Hepatocyte (in vitro differentiated cells): Measurements from ENCODE around the gene ZNF174. TPM values are rescaled to one million over a fixed set of nuclear protein-coding genes. Genes with fewer than 3 reads are reported as not detected.

ENCODE experiments used
- DNase-seq: peaks from one replicate; pipeline ENCODE4 v3.0.0-alpha.2; 2016; ENCODE audit warnings: low spot score
- H2AFZ ChIP-seq: fragments of 200-600 bp; sonication (generic); 2 replicates; pipeline ENCODE4 v1.6.0; 2016; ENCODE audit warnings: antibody characterized with exemption, mild to moderate bottlenecking
- H3K27ac ChIP-seq: fragments of 200-600 bp; sonication (generic); 2 replicates; pipeline ENCODE4 v1.5.1; 2016; ENCODE audit warnings: mild to moderate bottlenecking
- H3K27me3 ChIP-seq: fragments of 200-600 bp; sonication (generic); 2 replicates; pipeline ENCODE4 v1.6.1; 2016
- H3K36me3 ChIP-seq: fragments of 200-600 bp; sonication (generic); replicated peaks from 2 replicates; pipeline ENCODE4 v1.5.1; 2016; ENCODE audit warnings: low read depth; ENCODE audit not compliant: insufficient read depth
- H3K4me1 ChIP-seq: fragments of 200-600 bp; sonication (generic); 2 replicates; pipeline ENCODE4 v1.5.1; 2016; ENCODE audit warnings: mild to moderate bottlenecking, moderate library complexity; ENCODE audit not compliant: insufficient read depth
- H3K4me2 ChIP-seq: fragments of 200-600 bp; sonication (generic); 2 replicates; pipeline ENCODE4 v1.6.0; 2016
- H3K4me3 ChIP-seq: fragments of 200-600 bp; sonication (generic); 2 replicates; pipeline ENCODE4 v1.5.1; 2016; ENCODE audit warnings: mild to moderate bottlenecking
- H3K79me2 ChIP-seq: fragments of 200-600 bp; sonication (generic); 2 replicates; pipeline ENCODE4 v1.6.0; 2017; ENCODE audit warnings: mild to moderate bottlenecking
- H3K9me2 ChIP-seq: fragments of 200-600 bp; sonication (generic); replicated peaks from 2 replicates; pipeline ENCODE4 v1.6.0; 2017; ENCODE audit warnings: mild to moderate bottlenecking; ENCODE audit not compliant: insufficient read depth
- H3K9me3 ChIP-seq: fragments of 200-600 bp; sonication (generic); 2 replicates; pipeline ENCODE4 v1.5.1; 2016; ENCODE audit warnings: low read depth, mild to moderate bottlenecking
- H4K20me1 ChIP-seq: fragments of 200-600 bp; sonication (generic); 2 replicates; pipeline ENCODE4 v1.6.0; 2016; ENCODE audit warnings: mild to moderate bottlenecking; ENCODE audit not compliant: insufficient read depth, poor library complexity, severe bottlenecking
- CTCF ChIP-seq: fragments of 200-600 bp; sonication (generic); IDR thresholded peaks from 2 replicates; pipeline ENCODE4 v1.5.1; 2016; ENCODE audit warnings: antibody characterized with exemption, mild to moderate bottlenecking; ENCODE audit not compliant: poor library complexity
- EZH2 ChIP-seq: fragments of 200-600 bp; sonication (generic); IDR thresholded peaks from 2 replicates; pipeline ENCODE4 v1.6.1; 2016; ENCODE audit warnings: antibody characterized with exemption, mild to moderate bottlenecking, borderline replicate concordance
- EZH2phosphoT487 ChIP-seq: fragments of 200-600 bp; sonication (generic); IDR thresholded peaks from one replicate; pipeline ENCODE4 v1.6.1; 2018; ENCODE audit warnings: antibody characterized with exemption, mild to moderate bottlenecking, low read depth, moderate library complexity; ENCODE audit not compliant: unreplicated experiment, severe bottlenecking
- WGBS: methylation state at CpG from one replicate; pipeline ENCODE4 v1.1.6; 2016; ENCODE audit warnings: low lambda C conversion rate; ENCODE audit errors: missing lambda C conversion rate; 5-methylcytosine and 5-hydroxymethylcytosine counted together
- polyA plus RNA-seq: library from polyadenylated mRNA; unstranded; fragments of >200 nt; fragmentation: Nextera tagmentation; extraction: Ambion mirVana; gene quantifications from 2 replicates; pipeline ENCODE4 v1.2.1, GENCODE V29; 2016
- total RNA-seq: library from RNA; depleted of rRNA; stranded (reverse); fragments of >200 nt; gene quantifications from 2 replicates; pipeline ENCODE4 v1.2.3, GENCODE V29; 2014

Gene ZNF174
- total and polyA plus RNA-seq, 2 experiments from 2014 or later: 8.0 to 13.5 TPM

GRCh38 chr16:3364774-3365427, 36.1 kb upstream of the ZNF174 start:
- H3K36me3 ChIP-seq: no peaks in the 10 kb centered on the region
- H3K27me3 ChIP-seq: no peaks in the 10 kb centered on the region
- 93% methylated on average over 42 of the region's 42 CpGs for WGBS
- H3K4me1 ChIP-seq: no peaks in the 10 kb centered on the region
- no peaks in the 10 kb centered on the region for H3K79me2 ChIP-seq
- H3K9me2 ChIP-seq: no peaks in the 10 kb centered on the region
- no peak overlapping the region for H2AFZ ChIP-seq
- H4K20me1 ChIP-seq: no peaks in the 10 kb centered on the region
- no peak for DNase-seq
- H3K4me2 ChIP-seq: no peak overlapping the region
- no peak overlapping the region for H3K4me3 ChIP-seq
- no peaks in the 10 kb centered on the region for H3K9me3 ChIP-seq
- TF ChIP-seq EZH2phosphoT487 (no peak), EZH2 (no peak), CTCF (no peak)
- H3K27ac ChIP-seq: no peak overlapping the region

DNA sequence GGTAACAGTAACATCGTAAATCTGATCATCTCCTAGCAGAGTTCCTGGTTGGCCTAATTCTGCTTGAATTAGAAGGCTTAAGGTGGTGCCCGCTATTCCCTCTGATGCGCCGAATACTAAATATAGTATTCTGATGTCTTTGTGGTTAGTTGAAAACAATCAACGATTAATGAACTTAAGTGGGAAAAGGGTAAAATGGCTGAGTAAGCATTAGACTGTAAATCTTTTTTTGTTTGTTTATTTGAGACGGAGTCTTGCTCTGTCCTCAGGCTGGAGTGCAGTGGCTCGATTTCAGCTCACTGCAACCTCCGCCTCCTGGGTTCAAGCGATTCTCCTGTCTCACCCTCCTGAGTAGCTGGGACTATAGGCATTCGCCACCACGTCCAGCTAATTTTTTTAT, 31.9 kb upstream of the ZNF174 start:
- no peak overlapping the region for H3K4me2 ChIP-seq
- no peak overlapping the region for H3K27ac ChIP-seq
- no peaks in the 10 kb centered on the region for H3K27me3 ChIP-seq
- no peaks in the 10 kb centered on the region for H3K4me1 ChIP-seq
- H2AFZ ChIP-seq: no peak overlapping the region
- no peaks in the 10 kb centered on the region for H3K36me3 ChIP-seq
- WGBS: 92% methylated on average over 11 of the region's 11 CpGs
- no peak for DNase-seq
- no peaks in the 10 kb centered on the region for H3K9me3 ChIP-seq
- H4K20me1 ChIP-seq: no peaks in the 10 kb centered on the region
- TF ChIP-seq CTCF: no peak
- no peak for TF ChIP-seq EZH2phosphoT487
- no peak for TF ChIP-seq EZH2
- no peak overlapping the region for H3K4me3 ChIP-seq
- no peaks in the 10 kb centered on the region for H3K9me2 ChIP-seq
- no peaks in the 10 kb centered on the region for H3K79me2 ChIP-seq

DNA sequence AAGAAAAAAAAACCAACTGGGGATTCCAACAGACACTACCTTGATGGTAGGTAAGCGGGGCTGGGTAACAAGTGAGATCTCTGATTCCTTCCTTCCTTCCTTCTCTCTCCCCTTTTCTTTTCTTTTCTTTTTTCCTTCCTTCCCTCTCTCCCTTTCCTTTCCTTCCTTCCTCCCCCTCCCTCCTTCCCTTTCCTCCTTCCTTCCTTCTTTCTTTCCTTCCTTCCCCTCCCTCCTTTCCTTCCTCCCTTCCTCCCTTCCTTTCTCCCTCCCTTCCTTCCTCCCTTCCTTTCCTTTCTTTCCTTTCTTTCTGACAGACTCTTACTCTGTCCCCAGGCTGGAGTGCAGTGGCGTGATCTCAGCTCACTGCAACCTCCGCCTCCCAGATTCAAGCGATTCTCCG, 25.3 kb upstream of the ZNF174 start:
- Histone ChIP-seq H3K79me2 (no peaks in the 10 kb centered on the region), H3K4me1 (no peaks in the 10 kb centered on the region), H3K9me2 (no peaks in the 10 kb centered on the region), H3K4me2 (no peak overlapping the region), H3K4me3 (no peak overlapping the region), H3K27ac (no peak overlapping the region), H3K36me3 (no peaks in the 10 kb centered on the region), H2AFZ (no peak overlapping the region), H3K9me3 (no peaks in the 10 kb centered on the region), H4K20me1 (no peaks in the 10 kb centered on the region), H3K27me3 (no peaks in the 10 kb centered on the region)
- no peak for DNase-seq
- WGBS: 89% methylated on average over 5 of the region's 5 CpGs
- TF ChIP-seq EZH2 (no peak), CTCF (no peak), EZH2phosphoT487 (no peak)

DNA sequence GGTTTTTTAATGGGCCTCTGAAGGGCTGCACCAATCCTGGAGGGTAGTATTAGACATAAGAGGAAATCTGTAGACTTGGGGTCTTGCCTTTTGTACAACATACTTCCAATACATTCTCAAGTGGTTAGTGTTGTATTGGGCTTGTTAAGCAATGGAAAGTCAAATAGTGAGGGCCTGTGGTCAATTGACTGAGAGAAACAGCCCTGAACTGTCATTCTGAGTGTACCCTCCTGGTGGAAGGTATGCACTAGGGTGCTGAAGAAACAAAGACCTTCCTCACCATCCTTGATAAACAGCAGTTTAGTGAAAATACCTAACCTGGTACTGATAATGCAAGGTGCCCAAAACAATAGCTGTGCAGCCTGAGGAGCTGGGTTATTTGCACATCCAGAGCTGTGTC, 23.1 kb upstream of the ZNF174 start:
- Histone ChIP-seq H3K36me3 (peaks cover 6% of the 10 kb centered on the region), H3K4me2 (no peak overlapping the region), H3K79me2 (no peaks in the 10 kb centered on the region), H3K27me3 (no peaks in the 10 kb centered on the region), H3K4me1 (no peaks in the 10 kb centered on the region), H3K9me2 (no peaks in the 10 kb centered on the region), H3K4me3 (no peak overlapping the region), H4K20me1 (no peaks in the 10 kb centered on the region), H2AFZ (no peak overlapping the region), H3K27ac (no peak overlapping the region), H3K9me3 (peaks cover 16% of the 10 kb centered on the region)
- DNase-seq: no peak
- TF ChIP-seq EZH2phosphoT487 (no peak), CTCF (no peak), EZH2 (no peak)
